OCI-LY7 (cell line): ENCODE data around the gene MARK4. TPM values are rescaled to one million over a fixed set of nuclear protein-coding genes. Genes with fewer than 3 reads are reported as not detected.

ENCODE experiments used
- BruUV-seq: library from RNA; stranded (reverse); fragments of 400-500 nt; replicated peaks from 2 replicates; lab custom pipeline; 2021; lab: Mats Ljungman, UMichigan
- CTCF ChIA-PET: fragments of 300-600 bp; sonication (Branson Sonifier 250); formaldehyde crosslinking; loops from one replicate; lab custom pipeline; 2022; ENCODE audit warnings: antibody characterized with exemption; ENCODE audit not compliant: unreplicated experiment; lab: Charles Lee
- POLR2A ChIA-PET: fragments of 300-600 bp; sonication (Branson Sonifier 250); formaldehyde crosslinking; loops from one replicate; lab custom pipeline; 2022; ENCODE audit warnings: antibody characterized with exemption; lab: Charles Lee
- DNase-seq: peaks from one replicate; pipeline ENCODE4 v3.0.0-alpha.2; 2015; ENCODE audit warnings: low spot score
- H2AFZ ChIP-seq: fragments of 200-600 bp; sonication (generic), shearing (Covaris generic); 2 replicates; pipeline ENCODE4 v1.6.1; 2014; ENCODE audit warnings: mild to moderate bottlenecking, antibody characterized with exemption, low read length, moderate library complexity
- H3K27ac ChIP-seq: fragments of 200-600 bp; sonication (generic); 2 replicates; pipeline ENCODE4 v1.5.1; 2014; ENCODE audit warnings: mixed run types, low read depth, mild to moderate bottlenecking, moderate library complexity, low read length, inconsistent platforms; ENCODE audit not compliant: poor library complexity, severe bottlenecking
- H3K36me3 ChIP-seq: fragments of 200-600 bp; sonication (generic); 2 replicates; pipeline ENCODE4 v1.6.1; 2014; ENCODE audit warnings: mild to moderate bottlenecking, antibody characterized with exemption, low read length, moderate library complexity, mixed read lengths; ENCODE audit not compliant: insufficient read depth
- H3K4me1 ChIP-seq: fragments of 200-600 bp; sonication (generic); 2 replicates; pipeline ENCODE4 v1.5.1; 2014; ENCODE audit warnings: mild to moderate bottlenecking, low read length; ENCODE audit not compliant: insufficient read depth, poor library complexity, severe bottlenecking
- H3K4me2 ChIP-seq: fragments of 200-600 bp; sonication (generic); 2 replicates; pipeline ENCODE4 v1.6.1; 2014; ENCODE audit warnings: mild to moderate bottlenecking, low read length
- H3K4me3 ChIP-seq: fragments of 200-600 bp; sonication (generic); 2 replicates; pipeline ENCODE4 v1.5.1; 2014; ENCODE audit warnings: mild to moderate bottlenecking, low read depth, low read length; ENCODE audit not compliant: poor library complexity, severe bottlenecking
- H3K79me2 ChIP-seq: fragments of 200-600 bp; sonication (generic); 2 replicates; pipeline ENCODE4 v1.6.1; 2016; ENCODE audit warnings: low read depth, mild to moderate bottlenecking, low read length, moderate library complexity, mixed read lengths; ENCODE audit not compliant: insufficient read depth
- H3K9me2 ChIP-seq: fragments of 200-600 bp; sonication (generic); 2 replicates; pipeline ENCODE4 v1.6.1; 2016; ENCODE audit warnings: mild to moderate bottlenecking, low read length, mixed read lengths; ENCODE audit not compliant: insufficient read depth
- H3K9me3 ChIP-seq: fragments of 200-600 bp; sonication (generic); 2 replicates; pipeline ENCODE4 v1.6.1; 2014; ENCODE audit warnings: mild to moderate bottlenecking, mixed run types, low read length, mixed read lengths
- H4K20me1 ChIP-seq: fragments of 200-600 bp; sonication (generic); 2 replicates; pipeline ENCODE4 v1.6.1; 2014; ENCODE audit warnings: mild to moderate bottlenecking, antibody characterized with exemption, low read length, moderate library complexity, mixed read lengths; ENCODE audit not compliant: insufficient read depth
- CTCF ChIP-seq: fragments of 200-600 bp; sonication (generic); conservative IDR thresholded peaks from 2 replicates; pipeline ENCODE4 v1.5.1; 2014; ENCODE audit warnings: mild to moderate bottlenecking, antibody characterized with exemption, low read length, moderate library complexity, mixed read lengths
- EZH2phosphoT487 ChIP-seq: fragments of 200-600 bp; sonication (generic); IDR thresholded peaks from 2 replicates; pipeline ENCODE4 v1.6.1; 2018; ENCODE audit warnings: low read depth, borderline replicate concordance, mild to moderate bottlenecking, mixed run types, antibody characterized with exemption, low read length, moderate library complexity, mixed read lengths
- intact Hi-C: fragments of 100-400 bp; cut with micrococcal nuclease; formaldehyde crosslinking; loops from one replicate; pipeline ENCODE4 v1.10.0; 2022; ENCODE audit not compliant: unreplicated experiment
- total RNA-seq, 2 experiments: library from RNA; depleted of rRNA in 1 of 2; stranded (reverse); fragments of >200 nt in 1 of 2; shearing (Covaris generic) in 1 of 2; gene quantifications; 2 replicates each; pipeline ENCODE4 v1.2.3, GENCODE V29; 2014 to 2022

Gene MARK4
- total RNA-seq, 2 experiments from 2014 or later = 14.2 to 24.5 TPM

- H3K36me3 ChIP-seq = no peaks in the 10 kb centered on the region
- no peaks in the 10 kb centered on the region for H3K9me2 ChIP-seq
- H2AFZ ChIP-seq = no peak overlapping the region
- no peak overlapping the region for H3K27ac ChIP-seq
- H3K4me1 ChIP-seq = no peaks in the 10 kb centered on the region
- no peaks in the 10 kb centered on the region for H4K20me1 ChIP-seq
- no peaks in the 10 kb centered on the region for H3K9me3 ChIP-seq
- DNase-seq = no peak
- BruUV-seq = no TSS peak
- H3K4me3 ChIP-seq = no peak overlapping the region
- intact Hi-C loops = no loop called here
- TF ChIP-seq CTCF (no peak), EZH2phosphoT487 (no peak)
- H3K79me2 ChIP-seq = no peaks in the 10 kb centered on the region
- ChIA-PET POLR2A (no interaction called here), CTCF (no interaction called here)
- no peak overlapping the region for H3K4me2 ChIP-seq
These were observed 33.7 kb upstream of the MARK4 start for GRCh38 chr19:45217193-45217956.

- no TSS peak for BruUV-seq
- ChIA-PET POLR2A (no interaction called here), CTCF (no interaction called here)
- Histone ChIP-seq H3K4me1 (no peaks in the 10 kb centered on the region), H3K36me3 (no peaks in the 10 kb centered on the region), H3K9me2 (no peaks in the 10 kb centered on the region), H3K9me3 (no peaks in the 10 kb centered on the region), H3K4me2 (no peak overlapping the region), H2AFZ (no peak overlapping the region), H4K20me1 (no peaks in the 10 kb centered on the region), H3K27ac (no peak overlapping the region), H3K79me2 (no peaks in the 10 kb centered on the region), H3K4me3 (no peak overlapping the region)
- intact Hi-C loops = no loop called here
- DNase-seq = no peak
- TF ChIP-seq EZH2phosphoT487 (no peak), CTCF (no peak)
These were observed 33.1 kb upstream of the MARK4 start for GRCh38 chr19:45217957-45218334.

GRCh38 chr19:45218426-45218825 lies 32.6 kb upstream of the MARK4 start:
- H3K9me2 ChIP-seq = no peaks in the 10 kb centered on the region
- no peak overlapping the region for H3K4me3 ChIP-seq
- H3K36me3 ChIP-seq = no peaks in the 10 kb centered on the region
- H3K27ac ChIP-seq = no peak overlapping the region
- H3K79me2 ChIP-seq = no peaks in the 10 kb centered on the region
- CTCF ChIA-PET = no interaction called here
- no TSS peak for BruUV-seq
- H4K20me1 ChIP-seq = no peaks in the 10 kb centered on the region
- TF ChIP-seq CTCF = no peak
- H3K4me2 ChIP-seq = no peak overlapping the region
- POLR2A ChIA-PET = no interaction called here
- H2AFZ ChIP-seq = no peak overlapping the region
- no peak for DNase-seq
- intact Hi-C loops = no loop called here
- H3K4me1 ChIP-seq = no peaks in the 10 kb centered on the region
- H3K9me3 ChIP-seq = no peaks in the 10 kb centered on the region
